Amygdala (tissue), 56 donors: ENCODE results near the gene OMA1.
"Not testable (repeated sequence)": the region's sequence is repeated elsewhere in the genome, so short reads cannot be mapped to it uniquely, and the experiment has no call there.

ENCODE experiments used
- DNase-seq, 56 donors: peaks; one replicate each; lab custom pipeline; 2025; lab: John Stamatoyannopoulos, UW

Gene OMA1

GRCh38 chr1:58574816-58575215, 28.3 kb upstream of the OMA1 start:
- no peak for DNase-seq

- no peak for DNase-seq
Observed at GRCh38 chr1:58573705-58574591, 27.4 kb upstream of the OMA1 start.

- no peak for DNase-seq
Observed at GRCh38 chr1:58573138-58573537, 26.6 kb upstream of the OMA1 start.

- DNase-seq: no peak
Observed at GRCh38 chr1:58572690-58573089, 26.2 kb upstream of the OMA1 start.

- no peak for DNase-seq
Observed at GRCh38 chr1:58571616-58572015, 25.1 kb upstream of the OMA1 start.

- DNase-seq: peak in 18 of 56 donors; percentile 3 to 63 (median 27)
Observed at GRCh38 chr1:58570817-58571216, 24.3 kb upstream of the OMA1 start.

GRCh38 chr1:58570094-58570493, 23.6 kb upstream of the OMA1 start:
- no peak for DNase-seq

GRCh38 chr1:58568911-58569310, 22.4 kb upstream of the OMA1 start:
- no peak for DNase-seq

- DNase-seq: no peak
Observed at GRCh38 chr1:58568271-58568860, 21.8 kb upstream of the OMA1 start.

- no peak for DNase-seq
Observed at GRCh38 chr1:58566339-58566738, 19.8 kb upstream of the OMA1 start.

GRCh38 chr1:58563715-58564114, 17.2 kb upstream of the OMA1 start:
- DNase-seq: not testable (repeated sequence)

GRCh38 chr1:58561633-58562032, 15.1 kb upstream of the OMA1 start:
- DNase-seq: no peak

GRCh38 chr1:58555393-58555792, 8.9 kb upstream of the OMA1 start:
- DNase-seq: no peak

GRCh38 chr1:58551186-58552140, 4.9 kb upstream of the OMA1 start:
- DNase-seq: no peak

- not testable (repeated sequence) for DNase-seq
Observed at GRCh38 chr1:58549291-58549690, 2.8 kb upstream of the OMA1 start.

- no peak for DNase-seq
Observed at GRCh38 chr1:58548371-58548770, 1.8 kb upstream of the OMA1 start.

GRCh38 chr1:58545591-58546519, 671 bp downstream of the OMA1 start:
- peak in 54 of 56 donors; percentile 26 to 86 (median 72) for DNase-seq

- no peak for DNase-seq
Observed at GRCh38 chr1:58543260-58543659, 3.3 kb downstream of the OMA1 start.

- no peak for DNase-seq
Observed at GRCh38 chr1:58539553-58539952, 7.0 kb downstream of the OMA1 start.

- DNase-seq: no peak
Observed at GRCh38 chr1:58538821-58539220, 7.7 kb downstream of the OMA1 start.
